Pons (tissue), 1 donor: ENCODE measurements around the gene ATAD2B.

Experiments used
- DNase-seq: peaks from one replicate; pipeline ENCODE4 v3.0.0-alpha.2; 2016; ENCODE audit warnings: low spot score

ATAD2B gene

DNA sequence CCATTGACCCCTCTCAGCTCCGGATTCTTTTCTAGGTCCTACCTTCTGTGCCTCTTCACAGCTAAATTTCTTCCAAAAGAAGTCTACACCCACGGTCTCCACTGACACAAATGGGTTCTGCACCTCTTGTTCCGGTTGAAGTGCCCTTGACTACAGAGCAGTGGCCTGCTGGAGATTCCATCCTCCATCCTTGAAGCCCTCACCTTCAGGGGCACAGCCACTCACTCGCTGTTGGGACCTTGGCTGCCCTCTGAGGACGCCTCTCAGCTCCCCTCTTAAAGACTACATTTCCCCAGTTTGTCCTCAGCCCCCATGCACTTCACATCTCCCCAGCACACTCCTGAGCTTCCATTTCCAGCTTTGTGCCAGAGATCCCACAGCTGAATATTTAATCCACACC lies 226.3 kb downstream of the ATAD2B start:
- DNase-seq, result no peak

DNA sequence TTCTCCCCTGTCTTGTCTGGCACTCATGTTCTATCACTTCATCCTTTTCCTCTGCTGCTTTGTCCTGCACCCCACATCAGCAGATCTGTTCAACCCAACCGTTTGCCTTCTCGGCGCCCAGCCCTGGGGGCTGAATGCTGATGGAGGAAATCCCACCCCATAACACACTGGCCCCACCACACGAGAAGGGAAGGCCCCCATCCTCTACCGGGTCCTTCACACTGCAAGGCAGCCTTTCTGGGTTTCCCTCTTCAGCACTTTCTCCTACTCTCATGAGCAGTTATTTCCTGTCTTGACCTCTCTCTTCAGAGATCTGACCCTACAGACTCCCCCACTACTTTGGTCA lies 227.4 kb downstream of the ATAD2B start:
- DNase-seq, result no peak

- DNase-seq, result peak; percentile 35
Observed at GRCh38 chr2:23698721-23699579, 228.0 kb downstream of the ATAD2B start.
